Smooth muscle cell (in vitro differentiated cells): ENCODE data around the gene SKIDA1. TPM values are rescaled to one million over a fixed set of nuclear protein-coding genes. Genes with fewer than 3 reads are reported as not detected.
"Not testable (repeated sequence)": the region's sequence is repeated elsewhere in the genome, so short reads cannot be mapped to it uniquely, and the experiment has no call there.

Experiments
- DNase-seq: peaks from one replicate; lab custom pipeline; 2025; ENCODE audit not compliant: unreplicated experiment; lab: John Stamatoyannopoulos, UW
- H2AFZ ChIP-seq: fragments of 200-600 bp; sonication (generic); 2 replicates; pipeline ENCODE4 v1.6.0; 2016; ENCODE audit warnings: antibody characterized with exemption, low read depth, mild to moderate bottlenecking
- H3F3A ChIP-seq: fragments of 200-600 bp; sonication (generic); 2 replicates; pipeline ENCODE4 v1.6.0; 2017; ENCODE audit warnings: antibody characterized with exemption, low read depth
- H3K27ac ChIP-seq: fragments of 200-600 bp; sonication (generic); 2 replicates; pipeline ENCODE4 v1.5.1; 2016; ENCODE audit warnings: low read depth, mild to moderate bottlenecking
- H3K27me3 ChIP-seq: fragments of 200-600 bp; sonication (generic); 2 replicates; pipeline ENCODE4 v1.6.1; 2016; ENCODE audit warnings: low read depth, mild to moderate bottlenecking
- H3K36me3 ChIP-seq: fragments of 200-600 bp; sonication (generic); 2 replicates; pipeline ENCODE4 v1.5.1; 2016; ENCODE audit warnings: low read depth
- H3K4me1 ChIP-seq: fragments of 200-600 bp; sonication (generic); 2 replicates; pipeline ENCODE4 v1.5.1; 2016; ENCODE audit warnings: low read depth
- H3K4me2 ChIP-seq: fragments of 200-600 bp; sonication (generic); 2 replicates; pipeline ENCODE4 v1.6.0; 2016; ENCODE audit warnings: mild to moderate bottlenecking
- H3K4me3 ChIP-seq: fragments of 200-600 bp; sonication (generic); 2 replicates; pipeline ENCODE4 v1.5.1; 2016; ENCODE audit warnings: mild to moderate bottlenecking
- H3K79me2 ChIP-seq: fragments of 200-600 bp; sonication (generic); 2 replicates; pipeline ENCODE4 v1.6.0; 2016; ENCODE audit warnings: low read depth, mild to moderate bottlenecking
- H3K9ac ChIP-seq: fragments of 200-600 bp; sonication (generic); 2 replicates; pipeline ENCODE4 v1.6.0; 2016; ENCODE audit warnings: low read depth
- H3K9me3 ChIP-seq: fragments of 200-600 bp; sonication (generic); replicated peaks from 2 replicates; pipeline ENCODE4 v1.5.1; 2016; ENCODE audit warnings: low read depth
- H4K20me1 ChIP-seq: fragments of 200-600 bp; sonication (generic); 2 replicates; pipeline ENCODE4 v1.6.0; 2016; ENCODE audit warnings: low read depth
- WGBS: methylation state at CpG from one replicate; pipeline ENCODE4 v1.1.7; 2016; ENCODE audit warnings: low lambda C conversion rate; 5-methylcytosine and 5-hydroxymethylcytosine counted together
- polyA plus RNA-seq: library from polyadenylated mRNA; unstranded; fragments of >200 nt; fragmentation: Nextera tagmentation; extraction: Ambion mirVana; gene quantifications from 2 replicates; pipeline ENCODE4 v1.2.1, GENCODE V29; 2016
- total RNA-seq: library from RNA; depleted of rRNA; stranded (reverse); fragments of >200 nt; gene quantifications from 2 replicates; pipeline ENCODE4 v1.2.3, GENCODE V29; 2014
- TF ChIP-seq, protein P1 (sequence below): fragments of 200-600 bp; sonication (generic); IDR thresholded peaks from 2 replicates; pipeline ENCODE4 v1.5.1; 2017; ENCODE audit warnings: borderline replicate concordance, mild to moderate bottlenecking, antibody characterized with exemption; ENCODE audit not compliant: insufficient read depth, poor library complexity, severe bottlenecking

Gene SKIDA1
- total RNA-seq (1.2 and 1.8 TPM in 2 replicates), polyA plus RNA-seq (0.50 and 0.53 TPM in 2 replicates)

DNA sequence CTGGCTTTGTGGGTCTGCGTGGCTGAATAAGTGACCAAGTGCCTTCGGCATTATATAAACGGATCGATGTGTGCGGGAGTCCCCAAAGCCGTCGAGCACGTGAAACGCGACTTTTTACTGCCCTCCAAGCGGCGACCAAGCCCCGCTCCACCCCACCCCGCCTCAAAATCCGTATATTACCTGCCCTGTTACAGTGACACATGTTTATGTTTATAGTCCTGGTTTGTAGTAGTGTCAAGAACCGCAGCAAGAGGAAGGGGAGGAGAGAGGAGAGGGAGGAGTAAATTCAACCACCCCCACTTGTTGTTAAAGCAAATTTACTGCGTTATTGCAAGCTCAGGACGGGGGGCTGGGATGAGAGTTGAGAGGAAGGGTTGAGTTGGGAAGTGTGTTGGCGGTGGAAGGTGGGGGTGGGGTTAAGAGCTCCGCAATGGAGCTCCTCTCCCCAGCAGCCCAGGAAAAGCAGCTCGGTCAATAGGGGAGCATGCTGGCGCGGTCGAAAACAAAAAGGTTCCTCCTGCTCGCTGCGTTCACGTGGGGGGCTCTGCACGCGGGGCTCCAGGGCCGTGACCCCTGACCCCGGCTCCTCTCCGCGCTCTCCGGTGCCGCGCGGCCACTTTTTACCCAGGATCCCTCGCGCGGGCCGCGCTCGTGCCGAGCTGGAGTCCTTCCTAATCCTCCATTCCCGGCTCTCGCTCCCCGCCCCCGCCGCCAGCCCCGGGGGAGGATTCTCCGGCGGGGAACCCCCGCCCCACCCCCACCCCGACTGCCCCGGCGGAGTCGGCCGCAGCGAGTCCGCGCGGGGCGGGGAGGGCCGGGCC lies at the start of gene SKIDA1:
Gene SKIDA1, minus strand, starts transcription at position 316 of the 821 bp plus-strand sequence. CDS start 7,860 bp downstream, outside the sequence.
- peaks cover 57% of the 10 kb centered on the region for H3K79me2 ChIP-seq
- H3K4me3 ChIP-seq: peak within 1 kb of the TSS; percentile 86
- peak within 1 kb of the TSS; percentile 98 for H3K4me2 ChIP-seq
- H3K27me3 ChIP-seq: no peaks in the 10 kb centered on the region
- H3K9ac ChIP-seq: peak within 1 kb of the TSS; percentile 94
- no peaks in the 10 kb centered on the region for H3K9me3 ChIP-seq
- WGBS: under 1% methylated on average over 38 of the region's 64 CpGs
- H3K27ac ChIP-seq: peak within 1 kb of the TSS; percentile 98
- TF ChIP-seq, protein P1, sequence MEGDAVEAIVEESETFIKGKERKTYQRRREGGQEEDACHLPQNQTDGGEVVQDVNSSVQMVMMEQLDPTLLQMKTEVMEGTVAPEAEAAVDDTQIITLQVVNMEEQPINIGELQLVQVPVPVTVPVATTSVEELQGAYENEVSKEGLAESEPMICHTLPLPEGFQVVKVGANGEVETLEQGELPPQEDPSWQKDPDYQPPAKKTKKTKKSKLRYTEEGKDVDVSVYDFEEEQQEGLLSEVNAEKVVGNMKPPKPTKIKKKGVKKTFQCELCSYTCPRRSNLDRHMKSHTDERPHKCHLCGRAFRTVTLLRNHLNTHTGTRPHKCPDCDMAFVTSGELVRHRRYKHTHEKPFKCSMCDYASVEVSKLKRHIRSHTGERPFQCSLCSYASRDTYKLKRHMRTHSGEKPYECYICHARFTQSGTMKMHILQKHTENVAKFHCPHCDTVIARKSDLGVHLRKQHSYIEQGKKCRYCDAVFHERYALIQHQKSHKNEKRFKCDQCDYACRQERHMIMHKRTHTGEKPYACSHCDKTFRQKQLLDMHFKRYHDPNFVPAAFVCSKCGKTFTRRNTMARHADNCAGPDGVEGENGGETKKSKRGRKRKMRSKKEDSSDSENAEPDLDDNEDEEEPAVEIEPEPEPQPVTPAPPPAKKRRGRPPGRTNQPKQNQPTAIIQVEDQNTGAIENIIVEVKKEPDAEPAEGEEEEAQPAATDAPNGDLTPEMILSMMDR: no peak
- DNase-seq: peak; percentile 92
- H4K20me1 ChIP-seq: no peaks in the 10 kb centered on the region
- no peaks in the 10 kb centered on the region for H3K36me3 ChIP-seq
- peaks cover 50% of the 10 kb centered on the region for H3K4me1 ChIP-seq
- peak within 1 kb of the TSS; percentile 89 for H2AFZ ChIP-seq
- peaks cover 20% of the 10 kb centered on the region for H3F3A ChIP-seq

DNA sequence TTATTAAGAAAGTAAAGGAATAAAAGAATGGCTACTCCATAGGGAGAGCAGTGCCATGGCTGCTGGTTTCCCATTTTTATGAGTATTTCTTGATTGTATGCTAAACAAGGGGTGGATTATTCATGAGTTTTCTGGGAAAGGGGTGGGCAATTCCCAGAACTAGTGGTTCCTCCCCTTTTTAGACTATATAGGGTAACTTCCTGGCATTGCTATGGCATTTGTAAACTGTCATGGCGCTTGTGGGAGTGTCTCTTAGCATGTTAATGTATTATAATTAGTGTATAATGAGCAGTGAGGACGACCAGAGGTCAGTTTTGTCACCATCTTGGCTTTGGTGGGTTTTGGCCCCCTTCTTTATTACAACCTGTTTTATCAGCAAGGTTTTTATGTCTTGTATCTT lies 49.0 kb upstream of the SKIDA1 start:
- H3F3A ChIP-seq, H3K27ac ChIP-seq, H3K9ac ChIP-seq, H2AFZ ChIP-seq, H3K9me3 ChIP-seq, H3K4me3 ChIP-seq, H3K36me3 ChIP-seq, DNase-seq, H3K27me3 ChIP-seq, H3K4me2 ChIP-seq: not testable (repeated sequence)
- Histone ChIP-seq H3K79me2 (peaks cover 100% of the 10 kb centered on the region), H4K20me1 (peaks cover 100% of the 10 kb centered on the region), H3K4me1 (peaks cover 12% of the 10 kb centered on the region)
- WGBS: 98% methylated on average over 2 of the region's 2 CpGs

DNA sequence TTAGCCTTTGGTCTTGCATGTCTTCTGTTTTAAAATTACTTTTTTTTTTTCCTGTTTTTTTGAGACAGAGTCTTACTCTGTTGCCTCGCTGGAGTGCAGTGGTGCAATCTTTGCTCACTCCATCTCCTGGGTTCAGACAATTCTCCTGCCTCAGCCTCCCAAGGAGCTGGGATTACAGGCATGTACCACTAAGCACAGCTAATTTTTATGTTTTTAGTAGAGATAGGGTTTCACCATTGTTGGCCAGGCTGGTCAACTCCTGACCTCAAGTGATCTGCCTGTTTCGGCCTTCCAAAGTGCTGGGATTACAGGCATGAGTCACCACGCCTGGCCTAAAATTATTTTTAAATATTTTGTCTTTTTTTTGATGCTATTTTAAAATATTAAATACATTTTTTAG lies 47.1 kb upstream of the SKIDA1 start:
- H3F3A ChIP-seq: no peaks in the 10 kb centered on the region
- no peak overlapping the region for H2AFZ ChIP-seq
- H3K9ac ChIP-seq: no peak overlapping the region
- DNase-seq: no peak
- no peaks in the 10 kb centered on the region for H3K36me3 ChIP-seq
- peaks cover 100% of the 10 kb centered on the region for H4K20me1 ChIP-seq
- H3K4me3 ChIP-seq: no peak overlapping the region
- no peak overlapping the region for H3K27ac ChIP-seq
- H3K79me2 ChIP-seq: peaks cover 99% of the 10 kb centered on the region
- WGBS: 51% methylated on average over 3 of the region's 3 CpGs
- no peaks in the 10 kb centered on the region for H3K9me3 ChIP-seq
- H3K4me2 ChIP-seq: no peak overlapping the region
- H3K27me3 ChIP-seq: no peaks in the 10 kb centered on the region
- TF ChIP-seq, protein P1: no peak
- peaks cover 12% of the 10 kb centered on the region for H3K4me1 ChIP-seq

DNA sequence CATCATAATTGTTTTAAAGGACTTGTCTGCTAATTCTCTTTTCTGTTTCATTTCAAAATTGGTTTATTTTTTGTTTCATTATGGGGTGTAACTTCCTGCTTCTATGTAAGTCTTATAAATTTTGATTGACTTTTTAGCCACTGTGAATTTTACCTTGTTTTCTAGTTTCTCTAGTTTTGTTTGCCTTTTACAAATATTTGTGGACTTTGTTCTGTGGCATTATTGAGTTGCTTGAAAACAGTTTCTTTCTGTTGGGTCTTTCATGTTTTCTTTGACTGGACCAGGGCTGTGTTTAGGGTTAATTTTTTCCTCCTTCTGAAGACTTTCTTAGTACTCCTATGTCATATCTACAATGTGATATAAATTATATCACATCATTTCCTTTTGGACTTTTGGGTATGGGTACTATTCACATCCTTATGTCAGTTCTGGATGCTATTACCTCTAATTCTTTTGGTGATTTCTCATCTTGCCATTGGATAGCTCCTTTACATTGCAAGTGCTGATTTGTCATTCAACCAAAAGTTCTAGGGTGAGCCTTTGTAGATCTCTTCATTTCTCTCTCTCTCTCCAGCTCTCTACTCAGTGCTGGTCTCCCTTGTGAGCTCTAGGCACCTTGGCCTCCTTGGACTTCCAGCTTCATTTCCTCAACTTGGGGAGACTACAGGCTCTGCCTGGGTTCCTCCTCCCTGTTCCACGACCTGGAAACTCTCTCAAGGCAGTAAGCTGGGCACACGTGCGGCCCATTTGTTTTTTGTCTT lies 45.5 kb upstream of the SKIDA1 start:
- no peaks in the 10 kb centered on the region for H3F3A ChIP-seq
- WGBS: 88% methylated on average over 3 of the region's 3 CpGs
- no peak overlapping the region for H2AFZ ChIP-seq
- no peak for DNase-seq
- TF ChIP-seq, protein P1: no peak
- H3K4me1 ChIP-seq: peaks cover 12% of the 10 kb centered on the region
- H3K27me3 ChIP-seq: no peaks in the 10 kb centered on the region
- no peak overlapping the region for H3K4me2 ChIP-seq
- no peak overlapping the region for H3K4me3 ChIP-seq
- peaks cover 99% of the 10 kb centered on the region for H3K79me2 ChIP-seq
- no peaks in the 10 kb centered on the region for H3K9me3 ChIP-seq
- peaks cover 100% of the 10 kb centered on the region for H4K20me1 ChIP-seq
- no peaks in the 10 kb centered on the region for H3K36me3 ChIP-seq
- no peak overlapping the region for H3K9ac ChIP-seq
- H3K27ac ChIP-seq: no peak overlapping the region

DNA sequence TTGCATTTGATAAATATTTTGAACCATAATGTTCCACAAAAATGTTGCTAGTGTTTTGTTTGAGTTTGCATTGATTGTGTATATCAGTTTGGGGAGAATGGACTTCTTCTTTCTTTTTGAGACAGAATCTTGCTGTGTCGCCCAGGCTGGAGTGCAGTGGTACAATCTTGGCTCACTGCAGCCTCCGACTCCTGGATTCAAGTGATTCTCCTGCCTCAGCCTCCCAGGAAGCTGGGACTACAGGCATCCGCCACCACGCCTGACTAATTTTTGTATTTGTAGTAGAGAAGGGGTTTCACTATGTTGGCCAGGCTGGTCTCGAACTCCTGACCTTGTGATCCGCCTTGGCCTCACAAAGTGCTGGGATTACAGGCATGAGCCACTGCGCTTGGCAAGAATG lies 33.5 kb upstream of the SKIDA1 start:
- peaks cover 92% of the 10 kb centered on the region for H3K79me2 ChIP-seq
- H3K9me3 ChIP-seq, H3K9ac ChIP-seq, H3K4me2 ChIP-seq, H3F3A ChIP-seq, H3K27ac ChIP-seq, DNase-seq, H3K4me1 ChIP-seq, H3K4me3 ChIP-seq, H2AFZ ChIP-seq, H3K36me3 ChIP-seq, H3K27me3 ChIP-seq: not testable (repeated sequence)
- H4K20me1 ChIP-seq: peaks cover 83% of the 10 kb centered on the region
- WGBS: 98% methylated on average over 7 of the region's 7 CpGs
